ENCODE data around the gene ZIM2.

DNA sequence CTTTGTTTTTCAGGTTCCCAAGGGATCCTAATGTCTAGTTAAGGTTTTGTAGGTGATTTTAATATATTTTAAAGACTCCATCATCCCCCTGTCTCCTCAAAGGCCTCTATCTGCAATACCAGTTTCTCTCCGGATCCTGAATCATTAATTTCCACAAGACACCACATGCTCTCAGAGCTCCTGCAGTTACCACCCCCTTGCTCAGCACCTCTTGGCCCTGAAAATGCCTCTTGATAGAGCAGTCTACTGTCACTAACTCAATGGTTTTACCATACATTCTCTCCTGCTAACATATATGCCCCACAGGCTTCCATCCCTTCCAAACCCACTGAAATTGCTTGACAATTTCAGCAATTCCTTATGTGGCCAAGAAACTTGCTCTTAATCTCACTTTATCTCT lies 1.9 kb upstream of the ZIM2 start:
- TF ChIP-seq TEAD4 (CRISPR knock-in tag; IDR thresholded peaks at IDR 0.05) (no peak), USF2 (CRISPR knock-in tag; IDR thresholded peaks at IDR 0.05) (no peak), ZNF232 (CRISPR knock-in tag; IDR thresholded peaks at IDR 0.05) (no peak), ZSCAN18 (CRISPR knock-in tag; IDR thresholded peaks at IDR 0.05) (no peak), GABPB1 (CRISPR knock-in tag; IDR thresholded peaks at IDR 0.05) (no peak), KAT7 (CRISPR knock-in tag; IDR thresholded peaks at IDR 0.05; ENCODE audit: borderline replicate concordance) (no peak), ZNF121 (CRISPR knock-in tag; IDR thresholded peaks at IDR 0.05) (no peak), ZNF671 (CRISPR knock-in tag; IDR thresholded peaks at IDR 0.05) (no peak), SOX15 (CRISPR knock-in tag; IDR thresholded peaks at IDR 0.05) (no peak), RELA (CRISPR knock-in tag; IDR thresholded peaks at IDR 0.05; ENCODE audit: borderline replicate concordance) (no peak)
- TF ChIP-seq, protein P1, sequence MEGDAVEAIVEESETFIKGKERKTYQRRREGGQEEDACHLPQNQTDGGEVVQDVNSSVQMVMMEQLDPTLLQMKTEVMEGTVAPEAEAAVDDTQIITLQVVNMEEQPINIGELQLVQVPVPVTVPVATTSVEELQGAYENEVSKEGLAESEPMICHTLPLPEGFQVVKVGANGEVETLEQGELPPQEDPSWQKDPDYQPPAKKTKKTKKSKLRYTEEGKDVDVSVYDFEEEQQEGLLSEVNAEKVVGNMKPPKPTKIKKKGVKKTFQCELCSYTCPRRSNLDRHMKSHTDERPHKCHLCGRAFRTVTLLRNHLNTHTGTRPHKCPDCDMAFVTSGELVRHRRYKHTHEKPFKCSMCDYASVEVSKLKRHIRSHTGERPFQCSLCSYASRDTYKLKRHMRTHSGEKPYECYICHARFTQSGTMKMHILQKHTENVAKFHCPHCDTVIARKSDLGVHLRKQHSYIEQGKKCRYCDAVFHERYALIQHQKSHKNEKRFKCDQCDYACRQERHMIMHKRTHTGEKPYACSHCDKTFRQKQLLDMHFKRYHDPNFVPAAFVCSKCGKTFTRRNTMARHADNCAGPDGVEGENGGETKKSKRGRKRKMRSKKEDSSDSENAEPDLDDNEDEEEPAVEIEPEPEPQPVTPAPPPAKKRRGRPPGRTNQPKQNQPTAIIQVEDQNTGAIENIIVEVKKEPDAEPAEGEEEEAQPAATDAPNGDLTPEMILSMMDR (IDR thresholded peaks at IDR 0.05), result no peak
- TF ChIP-seq, protein P2, sequence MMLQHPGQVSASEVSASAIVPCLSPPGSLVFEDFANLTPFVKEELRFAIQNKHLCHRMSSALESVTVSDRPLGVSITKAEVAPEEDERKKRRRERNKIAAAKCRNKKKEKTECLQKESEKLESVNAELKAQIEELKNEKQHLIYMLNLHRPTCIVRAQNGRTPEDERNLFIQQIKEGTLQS (CRISPR knock-in tag; conservative IDR thresholded peaks at IDR 0.05), result no peak
